ENCODE data around the gene UTF1.

Gene UTF1

DNA sequence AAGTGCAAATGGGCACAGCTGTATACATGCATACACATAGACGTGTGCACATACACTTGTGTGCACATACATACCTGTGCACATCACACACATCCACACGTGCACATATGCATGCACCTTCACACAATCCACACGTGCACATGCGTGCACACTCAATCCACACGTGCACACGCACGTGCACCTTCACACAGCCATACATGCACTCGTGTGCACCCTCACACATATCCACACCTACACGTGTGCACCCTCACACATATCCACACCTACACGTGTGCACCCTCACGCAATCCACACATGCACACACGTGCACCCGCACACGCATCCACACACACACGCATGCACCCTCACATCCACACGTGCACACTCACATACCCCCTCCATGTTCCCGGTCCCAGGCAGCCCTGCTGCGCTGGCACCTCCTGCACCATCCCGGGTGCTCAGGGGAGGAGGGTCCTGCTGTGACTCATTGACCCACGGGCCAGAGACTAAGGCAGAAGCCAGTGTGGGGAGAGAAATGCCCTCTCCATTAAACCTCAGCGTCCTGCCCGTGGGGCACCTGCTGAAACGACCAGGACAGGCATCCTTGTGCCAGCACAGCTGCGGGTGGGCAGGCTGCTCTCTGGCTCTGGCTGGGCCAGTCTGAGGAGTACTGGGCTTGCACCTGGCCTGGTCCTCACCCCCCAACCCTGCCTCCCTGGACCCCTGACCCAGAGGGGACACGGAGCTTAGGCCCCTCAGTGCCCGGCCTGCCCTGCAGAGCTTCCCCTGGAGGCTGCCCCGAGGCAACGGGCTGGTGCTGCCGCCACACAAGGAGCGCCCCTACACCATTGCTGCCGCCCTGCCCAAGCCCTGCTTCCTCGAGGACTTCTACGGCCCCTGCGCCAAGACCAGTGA, 17.8 kb upstream of the UTF1 start:
- Histone ChIP-seq H3K4me3 (ENCODE audit: low read depth in 1 of 2, low read length in 2 of 2) (no peak overlapping the region), H3K27me3 (ENCODE audit: low read depth, low read length) (no peaks in the 10 kb centered on the region), H3K27ac (ENCODE audit: low read length) (no peak overlapping the region), H3K36me3 (ENCODE audit: control insufficient read depth in 1 of 2, insufficient read depth in 2 of 2, low read length in 2 of 2) (no peaks in the 10 kb centered on the region), H3K4me1 (ENCODE audit: control insufficient read depth in 1 of 2, insufficient read depth in 2 of 2, low read length in 2 of 2) (no peaks in the 10 kb centered on the region), H3K9me3 (ENCODE audit: control insufficient read depth in 1 of 2, low read length in 2 of 2) (no peaks in the 10 kb centered on the region)

DNA sequence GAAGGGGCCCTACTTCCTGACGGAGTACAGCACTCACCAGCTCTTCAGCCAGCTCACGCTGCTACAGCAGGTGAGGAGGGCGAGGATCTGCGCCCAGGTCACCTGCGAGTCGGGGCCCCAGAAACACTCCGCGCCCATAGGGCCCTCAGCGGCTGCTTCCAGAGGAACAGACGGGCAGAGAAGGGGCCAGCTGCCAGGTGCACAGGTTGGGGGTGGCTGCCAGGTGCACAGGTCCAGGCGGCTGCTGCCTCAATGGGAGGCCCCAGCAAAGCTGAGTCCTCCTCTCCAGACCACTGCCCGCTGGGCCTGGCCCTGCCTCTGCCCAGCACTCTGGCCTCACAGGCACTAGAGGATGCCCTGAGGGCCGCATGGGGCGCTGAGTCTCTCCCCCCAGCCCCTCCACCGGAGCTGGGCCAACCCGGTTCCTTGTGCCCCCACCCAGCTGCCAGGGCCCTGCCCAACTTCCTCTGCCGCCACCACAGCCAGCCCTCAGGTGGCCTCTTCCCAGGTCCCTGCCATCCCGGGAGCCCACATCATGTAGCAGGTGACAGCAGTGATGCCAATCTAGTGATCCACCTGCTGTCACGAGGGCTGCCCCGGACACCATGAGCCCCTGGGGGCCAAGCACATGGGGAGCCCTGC, 17.0 kb upstream of the UTF1 start:
- H3K4me3 ChIP-seq (ENCODE audit: low read depth in 1 of 2, low read length in 2 of 2) = no peak overlapping the region
- no peak overlapping the region for H3K27ac ChIP-seq (ENCODE audit: low read length)
- H3K9me3 ChIP-seq (ENCODE audit: control insufficient read depth in 1 of 2, low read length in 2 of 2) = no peaks in the 10 kb centered on the region
- no peaks in the 10 kb centered on the region for H3K27me3 ChIP-seq (ENCODE audit: low read depth, low read length)
- no peaks in the 10 kb centered on the region for H3K4me1 ChIP-seq (ENCODE audit: control insufficient read depth in 1 of 2, insufficient read depth in 2 of 2, low read length in 2 of 2)
- H3K36me3 ChIP-seq (ENCODE audit: control insufficient read depth in 1 of 2, insufficient read depth in 2 of 2, low read length in 2 of 2) = no peaks in the 10 kb centered on the region

DNA sequence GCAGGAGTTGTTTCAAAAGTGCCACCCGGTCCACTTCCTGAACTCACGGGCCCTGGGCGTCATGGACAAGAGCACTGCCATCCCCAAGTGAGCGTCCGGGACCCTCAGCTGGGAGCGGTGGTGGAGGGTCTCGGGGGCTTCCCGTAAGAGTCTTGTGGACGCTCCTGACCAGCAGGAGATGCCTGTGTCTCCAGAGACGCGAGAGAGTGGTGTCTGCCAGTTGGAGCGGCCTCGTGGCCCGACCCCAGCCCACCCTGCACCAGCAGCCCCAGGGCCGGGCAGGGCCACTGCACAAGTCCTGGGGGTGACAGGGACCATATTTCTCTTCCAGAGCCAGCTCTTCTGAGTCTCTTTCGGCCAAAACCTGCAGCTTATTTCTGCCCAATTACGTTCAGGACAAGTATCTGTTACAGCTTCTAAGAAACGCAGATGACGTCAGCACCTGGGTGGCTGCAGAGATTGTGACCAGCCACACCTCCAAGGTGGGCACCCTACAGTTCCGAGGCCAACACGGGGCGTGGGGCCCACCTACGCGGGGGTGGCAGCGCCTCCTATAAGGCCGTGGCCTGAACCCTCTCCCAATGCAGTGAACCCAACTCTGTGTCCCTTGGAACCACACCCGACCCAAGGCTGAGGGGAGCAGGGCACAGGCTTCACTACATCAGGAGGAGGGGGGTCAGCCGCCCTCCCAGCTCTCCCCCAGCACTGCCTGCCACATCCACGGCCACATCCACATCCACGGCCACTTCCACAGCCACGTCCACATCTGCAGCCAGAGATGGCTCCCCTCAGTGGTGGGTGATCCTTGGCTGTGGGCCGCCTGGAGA, 16.2 kb upstream of the UTF1 start:
- Histone ChIP-seq H3K27ac (ENCODE audit: low read length) (no peak overlapping the region), H3K4me3 (ENCODE audit: low read depth in 1 of 2, low read length in 2 of 2) (no peak overlapping the region), H3K9me3 (ENCODE audit: control insufficient read depth in 1 of 2, low read length in 2 of 2) (no peaks in the 10 kb centered on the region), H3K36me3 (ENCODE audit: control insufficient read depth in 1 of 2, insufficient read depth in 2 of 2, low read length in 2 of 2) (no peaks in the 10 kb centered on the region), H3K4me1 (ENCODE audit: control insufficient read depth in 1 of 2, insufficient read depth in 2 of 2, low read length in 2 of 2) (no peaks in the 10 kb centered on the region), H3K27me3 (ENCODE audit: low read depth, low read length) (no peaks in the 10 kb centered on the region)

DNA sequence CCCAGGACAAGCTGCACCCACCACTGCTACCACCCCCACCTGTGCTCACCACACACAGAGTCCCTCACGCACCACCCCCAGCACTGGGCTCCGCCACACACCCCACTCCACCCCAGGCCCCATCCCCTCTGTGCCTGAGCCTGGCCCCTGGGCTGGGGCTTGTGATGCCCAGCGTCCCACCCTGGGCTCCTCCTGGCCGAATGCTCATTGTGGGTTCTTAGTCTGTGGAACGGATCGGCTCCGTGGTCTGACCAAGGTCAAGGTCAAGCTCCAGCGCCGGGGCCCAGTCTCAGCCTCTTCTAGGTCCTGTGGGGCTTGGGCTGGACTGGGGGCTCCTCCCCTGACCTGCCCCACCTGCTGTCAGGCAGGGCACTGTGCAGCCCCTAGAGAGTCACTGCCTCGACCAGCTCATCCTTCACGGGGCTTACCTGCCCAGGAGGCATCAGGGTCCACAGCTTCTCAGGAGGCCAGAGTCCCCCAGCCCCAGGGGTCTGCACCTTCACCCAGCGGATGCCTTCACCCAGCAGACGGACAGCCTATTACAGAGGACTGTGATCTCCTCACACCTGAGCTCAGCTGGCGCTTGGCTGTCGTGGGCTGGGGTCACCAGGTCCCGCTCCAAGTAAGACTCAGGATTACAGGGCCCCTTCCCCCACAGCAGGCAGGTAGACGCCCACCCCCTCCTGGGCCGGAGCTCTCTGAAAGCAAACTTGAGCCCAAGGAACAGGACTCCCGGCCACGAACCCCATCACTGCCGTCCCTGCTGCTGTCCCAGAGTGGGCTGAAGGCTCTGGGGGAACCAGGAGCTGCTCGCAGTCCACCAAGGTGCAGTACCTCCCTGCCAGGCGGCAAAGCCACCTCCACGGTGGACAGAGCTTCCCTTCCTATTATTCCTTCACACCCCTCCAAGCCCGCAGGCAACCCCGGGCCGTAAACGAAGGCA, 15.3 kb upstream of the UTF1 start:
- no peak overlapping the region for H3K27ac ChIP-seq (ENCODE audit: low read length)
- no peaks in the 10 kb centered on the region for H3K9me3 ChIP-seq (ENCODE audit: control insufficient read depth in 1 of 2, low read length in 2 of 2)
- H3K27me3 ChIP-seq (ENCODE audit: low read depth, low read length) = no peaks in the 10 kb centered on the region
- no peaks in the 10 kb centered on the region for H3K4me1 ChIP-seq (ENCODE audit: control insufficient read depth in 1 of 2, insufficient read depth in 2 of 2, low read length in 2 of 2)
- no peaks in the 10 kb centered on the region for H3K36me3 ChIP-seq (ENCODE audit: control insufficient read depth in 1 of 2, insufficient read depth in 2 of 2, low read length in 2 of 2)
- no peak overlapping the region for H3K4me3 ChIP-seq (ENCODE audit: low read depth in 1 of 2, low read length in 2 of 2)

DNA sequence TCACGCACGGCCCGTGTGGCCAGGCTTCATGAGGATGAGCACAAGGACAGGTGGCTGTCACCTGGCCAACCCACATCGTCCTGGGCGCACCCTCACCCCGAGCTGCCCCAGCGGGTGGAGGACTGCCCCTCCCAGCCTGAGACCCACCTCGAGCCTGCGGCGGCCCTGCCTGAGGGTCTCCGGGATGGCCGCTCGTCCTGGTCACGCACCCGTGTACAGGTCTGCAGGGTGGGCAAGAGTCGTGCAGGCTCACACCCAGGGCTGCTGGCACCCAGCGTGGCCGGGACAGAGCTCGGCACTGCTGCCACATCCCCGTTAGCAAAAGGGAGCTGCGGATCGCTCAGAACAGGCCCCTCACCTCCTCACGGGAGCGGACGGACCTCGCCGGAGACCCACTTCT, 14.4 kb upstream of the UTF1 start:
- Histone ChIP-seq H3K36me3 (ENCODE audit: control insufficient read depth in 1 of 2, insufficient read depth in 2 of 2, low read length in 2 of 2) (no peaks in the 10 kb centered on the region), H3K27me3 (ENCODE audit: low read depth, low read length) (no peaks in the 10 kb centered on the region), H3K27ac (ENCODE audit: low read length) (no peak overlapping the region), H3K4me1 (ENCODE audit: control insufficient read depth in 1 of 2, insufficient read depth in 2 of 2, low read length in 2 of 2) (no peaks in the 10 kb centered on the region), H3K9me3 (ENCODE audit: control insufficient read depth in 1 of 2, low read length in 2 of 2) (no peaks in the 10 kb centered on the region), H3K4me3 (ENCODE audit: low read depth in 1 of 2, low read length in 2 of 2) (no peak overlapping the region)

DNA sequence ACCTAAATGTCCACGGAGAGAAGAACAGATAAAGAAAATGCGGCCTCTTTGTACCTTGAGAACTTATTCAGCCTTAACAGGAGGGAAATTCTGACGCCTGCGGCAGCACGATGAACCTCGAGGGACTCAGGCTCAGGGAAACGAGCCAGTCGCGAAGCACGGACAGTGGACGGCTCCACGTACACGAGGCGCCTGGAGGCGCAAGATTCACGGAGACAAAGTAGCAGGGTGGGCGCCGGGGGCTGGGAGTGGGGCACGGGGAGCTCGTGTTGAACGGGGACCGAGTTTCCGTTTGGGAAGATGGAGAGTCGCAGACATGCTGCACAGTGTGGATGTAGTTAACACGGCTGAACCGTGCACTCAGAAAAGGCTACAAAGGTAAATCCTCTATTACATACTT, 13.2 kb upstream of the UTF1 start:
- Histone ChIP-seq H3K36me3 (ENCODE audit: control insufficient read depth in 1 of 2, insufficient read depth in 2 of 2, low read length in 2 of 2) (no peaks in the 10 kb centered on the region), H3K4me3 (ENCODE audit: low read depth in 1 of 2, low read length in 2 of 2) (no peak overlapping the region), H3K4me1 (ENCODE audit: control insufficient read depth in 1 of 2, insufficient read depth in 2 of 2, low read length in 2 of 2) (no peaks in the 10 kb centered on the region), H3K9me3 (ENCODE audit: control insufficient read depth in 1 of 2, low read length in 2 of 2) (no peaks in the 10 kb centered on the region), H3K27me3 (ENCODE audit: low read depth, low read length) (no peaks in the 10 kb centered on the region), H3K27ac (ENCODE audit: low read length) (no peak overlapping the region)

DNA sequence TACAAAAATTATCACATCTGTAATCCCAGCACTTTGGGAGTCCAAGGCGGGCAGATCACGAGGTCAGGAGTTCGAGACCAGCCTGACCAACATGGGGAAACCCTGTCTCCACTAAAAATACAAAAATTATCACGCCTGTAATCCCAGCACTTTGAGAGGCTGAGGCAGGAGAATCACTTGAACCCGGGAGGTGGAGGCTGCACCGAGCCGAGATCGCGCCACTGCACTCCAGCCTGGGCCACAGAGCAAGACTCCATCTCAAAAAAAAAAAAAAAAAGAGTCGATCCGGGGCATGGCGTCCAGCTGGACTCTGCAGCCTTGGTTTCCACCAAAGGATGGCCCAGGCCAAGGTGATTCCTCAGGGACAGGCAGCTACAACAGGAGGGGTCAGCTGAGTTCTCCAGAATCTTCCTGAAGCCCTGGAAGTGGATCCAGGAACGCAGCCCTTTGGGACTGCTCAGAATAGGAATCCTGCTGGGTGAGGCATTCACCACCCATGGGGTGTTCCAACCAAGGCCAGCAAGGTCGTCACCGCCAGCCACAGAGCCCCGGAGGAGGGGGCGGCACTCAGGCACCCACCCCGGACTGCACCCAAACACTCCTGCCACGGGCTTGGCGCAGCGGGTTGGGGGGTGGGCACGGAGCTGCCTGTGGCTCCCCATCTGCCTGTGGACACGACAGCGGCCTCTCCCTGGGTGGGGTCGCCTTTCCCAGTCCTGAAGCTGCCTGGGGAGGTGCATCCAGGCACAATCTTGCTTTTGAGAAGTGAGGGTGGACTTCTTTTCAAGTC, 12.0 kb upstream of the UTF1 start:
- Histone ChIP-seq H3K4me3 (ENCODE audit: low read depth in 1 of 2, low read length in 2 of 2) (no peak overlapping the region), H3K4me1 (ENCODE audit: control insufficient read depth in 1 of 2, insufficient read depth in 2 of 2, low read length in 2 of 2) (no peaks in the 10 kb centered on the region), H3K27me3 (ENCODE audit: low read depth, low read length) (no peaks in the 10 kb centered on the region), H3K27ac (ENCODE audit: low read length) (no peak overlapping the region), H3K9me3 (ENCODE audit: control insufficient read depth in 1 of 2, low read length in 2 of 2) (no peaks in the 10 kb centered on the region), H3K36me3 (ENCODE audit: control insufficient read depth in 1 of 2, insufficient read depth in 2 of 2, low read length in 2 of 2) (no peaks in the 10 kb centered on the region)

DNA sequence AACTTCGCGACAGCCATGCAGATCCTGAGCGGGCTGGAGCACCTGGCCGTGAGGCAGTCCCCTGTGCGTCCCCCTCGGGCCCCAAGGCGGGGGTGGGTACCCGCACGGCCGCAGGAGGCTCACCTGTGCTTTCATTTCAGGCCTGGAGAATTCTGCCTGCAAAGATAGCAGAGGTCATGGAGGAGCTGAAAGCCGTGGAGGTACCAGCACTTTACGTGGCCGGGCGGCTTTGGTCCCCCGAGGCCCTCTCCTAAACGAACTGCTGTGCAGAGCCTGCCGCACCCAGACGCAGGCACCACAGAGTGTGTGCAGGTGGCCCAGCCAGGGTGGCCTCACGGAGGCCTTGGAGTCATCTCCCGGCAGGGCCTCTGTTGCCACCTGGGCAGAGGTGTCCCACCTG, 11.1 kb upstream of the UTF1 start:
- H3K4me1 ChIP-seq (ENCODE audit: control insufficient read depth in 1 of 2, insufficient read depth in 2 of 2, low read length in 2 of 2) = no peaks in the 10 kb centered on the region

DNA sequence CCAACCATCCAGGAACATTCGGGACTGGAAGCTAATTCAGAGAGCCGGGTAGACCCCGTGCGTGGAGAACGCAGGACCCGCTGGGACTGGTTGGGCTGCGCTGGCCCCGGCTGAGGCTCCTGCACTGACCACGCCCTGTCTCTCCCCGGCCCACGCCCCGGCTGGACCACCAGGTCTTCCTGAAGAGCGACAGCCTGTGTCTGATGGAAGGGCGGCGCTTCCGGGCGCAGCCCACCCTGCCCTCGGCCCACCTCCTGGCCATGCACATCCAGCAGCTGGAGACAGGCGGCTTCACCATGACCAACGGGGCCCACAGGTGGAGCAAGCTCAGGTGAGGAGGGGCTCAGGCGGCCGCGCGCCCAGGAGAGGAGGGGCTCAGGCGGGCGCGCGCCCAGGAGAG, 10.2 kb upstream of the UTF1 start:
- Histone ChIP-seq H3K4me1 (ENCODE audit: control insufficient read depth in 1 of 2, insufficient read depth in 2 of 2, low read length in 2 of 2) (no peaks in the 10 kb centered on the region), H3K27me3 (ENCODE audit: low read depth, low read length) (no peaks in the 10 kb centered on the region), H3K4me3 (ENCODE audit: low read depth in 1 of 2, low read length in 2 of 2) (no peak overlapping the region), H3K9me3 (ENCODE audit: control insufficient read depth in 1 of 2, low read length in 2 of 2) (no peaks in the 10 kb centered on the region), H3K36me3 (ENCODE audit: control insufficient read depth in 1 of 2, insufficient read depth in 2 of 2, low read length in 2 of 2) (no peaks in the 10 kb centered on the region), H3K27ac (ENCODE audit: low read length) (no peak overlapping the region)

More for the DNA sequence above, 11.1 kb upstream of the UTF1 start:
- Histone ChIP-seq H3K27me3 (ENCODE audit: low read depth, low read length) (no peaks in the 10 kb centered on the region), H3K9me3 (ENCODE audit: control insufficient read depth in 1 of 2, low read length in 2 of 2) (no peaks in the 10 kb centered on the region), H3K27ac (ENCODE audit: low read length) (no peak overlapping the region), H3K4me3 (ENCODE audit: low read depth in 1 of 2, low read length in 2 of 2) (no peak overlapping the region), H3K36me3 (ENCODE audit: control insufficient read depth in 1 of 2, insufficient read depth in 2 of 2, low read length in 2 of 2) (no peaks in the 10 kb centered on the region)

DNA sequence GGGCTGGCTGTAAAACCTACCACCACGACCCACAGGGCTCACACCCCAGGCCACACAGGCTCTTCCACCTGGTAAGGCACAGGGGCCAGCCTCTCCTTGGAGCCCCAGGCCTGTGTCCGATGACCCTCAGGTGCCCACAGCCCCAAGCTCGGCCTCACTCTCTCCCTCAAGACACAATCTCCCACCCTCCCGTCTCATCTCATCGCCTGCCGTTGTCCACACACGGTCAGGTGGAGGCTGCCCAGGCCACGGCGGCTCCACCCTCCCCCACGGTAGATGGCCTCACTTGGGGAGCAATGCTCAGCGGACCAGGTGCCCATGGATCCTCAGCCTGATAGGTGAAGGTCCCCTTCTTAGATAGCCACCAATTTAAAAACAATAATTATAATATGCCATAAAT, 8.7 kb upstream of the UTF1 start:
- H3K4me3 ChIP-seq (ENCODE audit: low read depth in 1 of 2, low read length in 2 of 2) = no peak overlapping the region
- H3K9me3 ChIP-seq (ENCODE audit: control insufficient read depth in 1 of 2, low read length in 2 of 2) = no peaks in the 10 kb centered on the region
- no peak overlapping the region for H3K27ac ChIP-seq (ENCODE audit: low read length)
- H3K36me3 ChIP-seq (ENCODE audit: control insufficient read depth in 1 of 2, insufficient read depth in 2 of 2, low read length in 2 of 2) = no peaks in the 10 kb centered on the region
- no peaks in the 10 kb centered on the region for H3K4me1 ChIP-seq (ENCODE audit: control insufficient read depth in 1 of 2, insufficient read depth in 2 of 2, low read length in 2 of 2)
- no peaks in the 10 kb centered on the region for H3K27me3 ChIP-seq (ENCODE audit: low read depth, low read length)
